DND-41 (cell line): ENCODE results near the gene NYNRIN.

Experiments used
- EZH2 ChIP-seq: IDR thresholded peaks from 3 replicates; pipeline ENCODE4 v1.6.1; 2012; ENCODE audit warnings: borderline replicate concordance, low read depth, mild to moderate bottlenecking, moderate library complexity, low read length, inconsistent platforms; ENCODE audit not compliant: severe bottlenecking
- TF ChIP-seq, protein P1 (sequence below): IDR thresholded peaks from 2 replicates; pipeline ENCODE4 v1.5.1; 2012; ENCODE audit warnings: borderline replicate concordance, low read length, moderate library complexity, mild to moderate bottlenecking; ENCODE audit not compliant: poor library complexity, severe bottlenecking; ENCODE audit errors: extremely low read depth

DNA sequence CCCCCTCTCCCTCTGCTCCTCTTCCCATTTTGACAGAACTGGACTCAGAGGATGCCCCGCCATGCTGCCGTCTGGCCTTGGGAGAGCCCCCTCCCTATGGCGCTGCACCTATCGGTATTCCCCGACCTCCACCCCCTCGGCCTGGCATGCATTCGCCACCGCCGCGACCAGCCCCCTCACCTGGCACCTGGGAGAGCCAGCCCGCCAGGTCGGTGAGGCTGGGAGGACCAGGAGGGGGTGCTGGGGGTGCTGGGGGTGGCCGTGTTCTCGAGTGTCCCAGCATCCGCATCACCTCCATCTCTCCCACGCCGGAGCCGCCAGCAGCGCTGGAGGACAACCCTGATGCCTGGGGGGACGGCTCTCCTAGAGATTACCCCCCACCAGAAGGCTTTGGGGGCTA lies 29.3 kb upstream of the NYNRIN start:
- TF ChIP-seq, protein P1, sequence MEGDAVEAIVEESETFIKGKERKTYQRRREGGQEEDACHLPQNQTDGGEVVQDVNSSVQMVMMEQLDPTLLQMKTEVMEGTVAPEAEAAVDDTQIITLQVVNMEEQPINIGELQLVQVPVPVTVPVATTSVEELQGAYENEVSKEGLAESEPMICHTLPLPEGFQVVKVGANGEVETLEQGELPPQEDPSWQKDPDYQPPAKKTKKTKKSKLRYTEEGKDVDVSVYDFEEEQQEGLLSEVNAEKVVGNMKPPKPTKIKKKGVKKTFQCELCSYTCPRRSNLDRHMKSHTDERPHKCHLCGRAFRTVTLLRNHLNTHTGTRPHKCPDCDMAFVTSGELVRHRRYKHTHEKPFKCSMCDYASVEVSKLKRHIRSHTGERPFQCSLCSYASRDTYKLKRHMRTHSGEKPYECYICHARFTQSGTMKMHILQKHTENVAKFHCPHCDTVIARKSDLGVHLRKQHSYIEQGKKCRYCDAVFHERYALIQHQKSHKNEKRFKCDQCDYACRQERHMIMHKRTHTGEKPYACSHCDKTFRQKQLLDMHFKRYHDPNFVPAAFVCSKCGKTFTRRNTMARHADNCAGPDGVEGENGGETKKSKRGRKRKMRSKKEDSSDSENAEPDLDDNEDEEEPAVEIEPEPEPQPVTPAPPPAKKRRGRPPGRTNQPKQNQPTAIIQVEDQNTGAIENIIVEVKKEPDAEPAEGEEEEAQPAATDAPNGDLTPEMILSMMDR = no peak
- TF ChIP-seq EZH2 = no peak
